ENCODE measurements around the gene XG.

DNA sequence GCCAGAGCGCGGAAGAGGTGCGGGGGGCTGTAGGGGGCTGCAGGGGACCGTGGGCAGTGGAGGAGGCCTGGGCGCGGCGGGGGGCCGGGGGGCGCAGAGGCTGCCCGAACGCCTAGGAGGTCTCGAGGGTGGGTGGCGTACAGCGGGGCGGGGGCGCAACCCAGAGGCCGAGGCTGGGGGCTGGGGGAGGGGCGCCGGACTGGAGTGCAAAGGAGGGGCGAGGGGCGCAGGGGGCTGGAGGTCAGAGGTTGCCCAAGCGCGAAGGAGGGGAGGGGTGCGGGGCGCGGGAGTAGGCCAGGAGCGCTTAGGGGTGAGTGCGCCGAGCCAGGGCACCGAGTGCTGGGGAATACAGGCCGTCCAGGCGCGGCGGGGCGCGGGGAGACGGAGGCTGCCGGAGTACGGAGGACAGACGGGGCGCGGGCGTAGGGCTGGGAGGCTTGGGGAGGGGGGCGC lies 77.1 kb downstream of the XG start:
- TF ChIP-seq TAF1 (IDR thresholded peaks at IDR 0.05; ENCODE audit: borderline replicate concordance, insufficient read depth, low read length) (no peak), REST (IDR thresholded peaks at IDR 0.05; ENCODE audit: insufficient read depth in 1 of 2, low read depth in 2 of 2, low read length in 2 of 2) (no peak), POLR2AphosphoS5 (IDR thresholded peaks at IDR 0.05; ENCODE audit: low read depth, low read length) (no peak), FOXP2 (optimal IDR thresholded peaks at IDR 0.05; ENCODE audit: borderline replicate concordance, extremely low read depth, extremely low read length, insufficient read depth) (no peak), SIN3A (IDR thresholded peaks at IDR 0.05; ENCODE audit: borderline replicate concordance, insufficient read depth, low read length) (no peak)
